Neural cell (in vitro differentiated cells): ENCODE data around the gene ATP8B1. TPM values are rescaled to one million over a fixed set of nuclear protein-coding genes. Genes with fewer than 3 reads are reported as not detected.

ENCODE experiments used
- H2AFZ ChIP-seq: fragments of 200-600, 300-800 bp; sonication (generic), shearing (Covaris generic); 2 replicates; pipeline ENCODE4 v1.6.0; 2014; ENCODE audit warnings: low read depth, mild to moderate bottlenecking, antibody characterized with exemption, low read length, moderate library complexity
- H3F3A ChIP-seq: fragments of 200-600 bp; shearing (Covaris generic); 2 replicates; pipeline ENCODE4 v1.6.1; 2016; ENCODE audit warnings: mild to moderate bottlenecking, moderate library complexity, mixed read lengths, antibody characterized with exemption, low read length; ENCODE audit not compliant: insufficient read depth, poor library complexity, severe bottlenecking
- H3K27ac ChIP-seq: fragments of 200-600, 300-800 bp; sonication (generic), shearing (Covaris generic); 2 replicates; pipeline ENCODE4 v1.5.1; 2014; ENCODE audit warnings: mild to moderate bottlenecking, low read length, moderate library complexity
- H3K27me3 ChIP-seq: fragments of 300-800, 200-600 bp; sonication (generic), shearing (Covaris generic); 2 replicates; pipeline ENCODE4 v1.6.0; 2014; ENCODE audit warnings: mild to moderate bottlenecking, low read depth, low read length, moderate library complexity; ENCODE audit not compliant: insufficient read depth
- H3K36me3 ChIP-seq: fragments of 300-800, 200-600 bp; sonication (generic), shearing (Covaris generic); 2 replicates; pipeline ENCODE4 v1.5.1; 2014; ENCODE audit warnings: mild to moderate bottlenecking, antibody characterized with exemption, low read length, moderate library complexity; ENCODE audit not compliant: insufficient read depth
- H3K4me2 ChIP-seq: fragments of 300-800, 200-600 bp; sonication (generic), shearing (Covaris generic); 2 replicates; pipeline ENCODE4 v1.6.0; 2014; ENCODE audit warnings: mild to moderate bottlenecking, low read length
- H3K4me3 ChIP-seq: fragments of 300-800, 200-600 bp; sonication (generic), shearing (Covaris generic); 2 replicates; pipeline ENCODE4 v1.5.1; 2014; ENCODE audit warnings: mild to moderate bottlenecking, low read length, moderate library complexity
- H3K79me2 ChIP-seq: fragments of 200-600 bp; shearing (Covaris generic); replicated peaks from 2 replicates; pipeline ENCODE4 v1.6.0; 2014; ENCODE audit warnings: mild to moderate bottlenecking, low read length, moderate library complexity; ENCODE audit not compliant: insufficient read depth
- H3K9ac ChIP-seq: fragments of 300-800, 200-600 bp; sonication (generic), shearing (Covaris generic); 2 replicates; pipeline ENCODE4 v1.6.1; 2016; ENCODE audit warnings: mild to moderate bottlenecking, low read length, mixed read lengths
- H3K9me2 ChIP-seq: fragments of 200-600 bp; shearing (Covaris generic); 2 replicates; pipeline ENCODE4 v1.6.1; 2016; ENCODE audit warnings: mild to moderate bottlenecking, low read length, mixed read lengths; ENCODE audit not compliant: insufficient read depth
- H3K9me3 ChIP-seq: fragments of 200-600, 300-800 bp; sonication (generic), shearing (Covaris generic); 2 replicates; pipeline ENCODE4 v1.6.1; 2016; ENCODE audit warnings: mild to moderate bottlenecking, mixed run types, low read length, moderate library complexity, mixed read lengths
- H4K20me1 ChIP-seq: fragments of 200-600 bp; shearing (Covaris generic); 2 replicates; pipeline ENCODE4 v1.6.1; 2016; ENCODE audit warnings: mild to moderate bottlenecking, mixed run types; ENCODE audit not compliant: insufficient read depth
- EP300 ChIP-seq: fragments of 450-650 bp; conservative IDR thresholded peaks from 2 replicates; pipeline ENCODE4 v1.6.1; 2014; ENCODE audit warnings: antibody characterized with exemption, mild to moderate bottlenecking, moderate library complexity; ENCODE audit not compliant: poor library complexity, severe bottlenecking
- EZH2 ChIP-seq: fragments of 200-600, 300-800 bp; shearing (Covaris generic), sonication (generic); IDR thresholded peaks from 2 replicates; pipeline ENCODE4 v1.6.1; 2014; ENCODE audit warnings: antibody characterized with exemption, low read length, borderline replicate concordance, mild to moderate bottlenecking; ENCODE audit not compliant: insufficient read depth, poor library complexity, severe bottlenecking
- MXI1 ChIP-seq: fragments of 450-650 bp; conservative IDR thresholded peaks from 2 replicates; pipeline ENCODE4 v1.6.1; 2014; ENCODE audit warnings: antibody characterized with exemption, mild to moderate bottlenecking; ENCODE audit not compliant: poor library complexity, severe bottlenecking
- POLR2AphosphoS5 ChIP-seq: IDR thresholded peaks from 2 replicates; pipeline ENCODE4 v1.6.1; 2012
- RAD21 ChIP-seq: fragments of 450-650 bp; conservative IDR thresholded peaks from 2 replicates; pipeline ENCODE4 v1.6.1; 2014; ENCODE audit warnings: antibody characterized with exemption, mild to moderate bottlenecking, moderate library complexity
- REST ChIP-seq: IDR thresholded peaks from 2 replicates; pipeline ENCODE4 v1.6.1; 2012; ENCODE audit warnings: borderline replicate concordance
- SMC3 ChIP-seq: fragments of 450-650 bp; conservative IDR thresholded peaks from 2 replicates; pipeline ENCODE4 v1.6.1; 2014; ENCODE audit warnings: antibody characterized with exemption, mild to moderate bottlenecking, moderate library complexity; ENCODE audit not compliant: poor library complexity
- TAF1 ChIP-seq: IDR thresholded peaks from 2 replicates; pipeline ENCODE4 v1.6.1; 2012; ENCODE audit warnings: low read depth
- polyA plus RNA-seq: library from polyadenylated mRNA; depleted of rRNA; stranded (reverse); fragments of >200 nt; gene quantifications from 2 replicates; pipeline ENCODE4 v1.2.3, GENCODE V29; 2014
- TF ChIP-seq, protein P1 (sequence below): fragments of 450-650 bp; IDR thresholded peaks from 2 replicates; pipeline ENCODE4 v1.5.1; 2014; ENCODE audit warnings: antibody characterized with exemption, mild to moderate bottlenecking, moderate library complexity; ENCODE audit not compliant: poor library complexity, severe bottlenecking

Gene ATP8B1
- polyA plus RNA-seq, 1 donor from 2014 or later, result not detected

- no peaks in the 10 kb centered on the region for H3K36me3 ChIP-seq
- no peaks in the 10 kb centered on the region for H3K9me2 ChIP-seq
- no peak overlapping the region for H3K9ac ChIP-seq
- H3K9me3 ChIP-seq, result no peaks in the 10 kb centered on the region
- no peaks in the 10 kb centered on the region for H3K79me2 ChIP-seq
- H3K27ac ChIP-seq, result no peak overlapping the region
- H3K4me3 ChIP-seq, result no peak overlapping the region
- H3K27me3 ChIP-seq, result no peaks in the 10 kb centered on the region
- TF ChIP-seq POLR2AphosphoS5 (no peak), MXI1 (no peak), TAF1 (no peak), REST (no peak), EP300 (no peak)
- H3K4me2 ChIP-seq, result no peak overlapping the region
- no peak overlapping the region for H2AFZ ChIP-seq
- H3F3A ChIP-seq, result no peaks in the 10 kb centered on the region
- no peaks in the 10 kb centered on the region for H4K20me1 ChIP-seq
These were observed 105.7 kb downstream of the ATP8B1 start for GRCh38 chr18:57697426-57697825.

- H3K9me3 ChIP-seq, result no peaks in the 10 kb centered on the region
These were observed 106.8 kb downstream of the ATP8B1 start for GRCh38 chr18:57696271-57696670.

DNA sequence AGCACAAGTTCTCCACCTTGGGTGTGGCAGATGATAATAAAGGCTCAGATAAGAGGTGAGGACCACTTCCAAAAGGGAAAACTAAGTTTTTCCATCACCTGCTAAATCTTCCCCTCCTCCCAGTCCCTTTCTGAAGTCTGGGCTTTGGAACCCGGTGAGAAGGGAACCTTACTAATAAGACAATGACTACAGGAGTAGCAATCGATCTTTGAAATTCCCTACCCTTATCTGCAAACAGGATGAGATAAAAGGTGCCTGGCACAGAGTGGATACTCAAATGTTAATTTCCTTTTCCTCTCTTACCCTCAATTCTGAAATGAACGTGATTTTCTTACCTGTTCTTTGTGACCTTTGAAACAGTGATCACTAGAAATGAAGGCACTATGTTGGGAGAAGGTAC, 111.8 kb downstream of the ATP8B1 start:
- Histone ChIP-seq H3K27ac (no peak overlapping the region), H3K79me2 (no peaks in the 10 kb centered on the region), H3K27me3 (no peaks in the 10 kb centered on the region), H3K4me3 (no peak overlapping the region), H3K9me2 (no peaks in the 10 kb centered on the region), H3K36me3 (no peaks in the 10 kb centered on the region), H3F3A (no peaks in the 10 kb centered on the region), H3K4me2 (no peak overlapping the region), H3K9ac (no peak overlapping the region), H4K20me1 (no peaks in the 10 kb centered on the region), H2AFZ (no peak overlapping the region), H3K9me3 (no peaks in the 10 kb centered on the region)
- TF ChIP-seq POLR2AphosphoS5 (no peak), RAD21 (no peak), SMC3 (no peak), EP300 (no peak), REST (no peak), MXI1 (no peak), EZH2 (no peak), TAF1 (no peak)
- TF ChIP-seq, protein P1, sequence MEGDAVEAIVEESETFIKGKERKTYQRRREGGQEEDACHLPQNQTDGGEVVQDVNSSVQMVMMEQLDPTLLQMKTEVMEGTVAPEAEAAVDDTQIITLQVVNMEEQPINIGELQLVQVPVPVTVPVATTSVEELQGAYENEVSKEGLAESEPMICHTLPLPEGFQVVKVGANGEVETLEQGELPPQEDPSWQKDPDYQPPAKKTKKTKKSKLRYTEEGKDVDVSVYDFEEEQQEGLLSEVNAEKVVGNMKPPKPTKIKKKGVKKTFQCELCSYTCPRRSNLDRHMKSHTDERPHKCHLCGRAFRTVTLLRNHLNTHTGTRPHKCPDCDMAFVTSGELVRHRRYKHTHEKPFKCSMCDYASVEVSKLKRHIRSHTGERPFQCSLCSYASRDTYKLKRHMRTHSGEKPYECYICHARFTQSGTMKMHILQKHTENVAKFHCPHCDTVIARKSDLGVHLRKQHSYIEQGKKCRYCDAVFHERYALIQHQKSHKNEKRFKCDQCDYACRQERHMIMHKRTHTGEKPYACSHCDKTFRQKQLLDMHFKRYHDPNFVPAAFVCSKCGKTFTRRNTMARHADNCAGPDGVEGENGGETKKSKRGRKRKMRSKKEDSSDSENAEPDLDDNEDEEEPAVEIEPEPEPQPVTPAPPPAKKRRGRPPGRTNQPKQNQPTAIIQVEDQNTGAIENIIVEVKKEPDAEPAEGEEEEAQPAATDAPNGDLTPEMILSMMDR, result no peak

More at GRCh38 chr18:57696271-57696670, 106.8 kb downstream of the ATP8B1 start:
- Histone ChIP-seq H3K79me2 (no peaks in the 10 kb centered on the region), H3K4me3 (no peak overlapping the region), H3K9ac (no peak overlapping the region), H3K9me2 (no peaks in the 10 kb centered on the region), H3K4me2 (no peak overlapping the region), H3K27me3 (no peaks in the 10 kb centered on the region), H2AFZ (no peak overlapping the region), H3K27ac (no peak overlapping the region), H4K20me1 (no peaks in the 10 kb centered on the region), H3F3A (no peaks in the 10 kb centered on the region), H3K36me3 (no peaks in the 10 kb centered on the region)
- no peak for TF ChIP-seq TAF1
- no peak for TF ChIP-seq MXI1
- TF ChIP-seq, protein P1, result no peak
